ENCODE measurements around the gene NUCB1.
A peak's percentile ranks its signal among the peaks of the same experiment; 100 is the strongest.
"Not testable (repeated sequence)": the region's sequence is repeated elsewhere in the genome, so short reads cannot be mapped to it uniquely, and the experiment has no call there.

NUCB1 gene

DNA sequence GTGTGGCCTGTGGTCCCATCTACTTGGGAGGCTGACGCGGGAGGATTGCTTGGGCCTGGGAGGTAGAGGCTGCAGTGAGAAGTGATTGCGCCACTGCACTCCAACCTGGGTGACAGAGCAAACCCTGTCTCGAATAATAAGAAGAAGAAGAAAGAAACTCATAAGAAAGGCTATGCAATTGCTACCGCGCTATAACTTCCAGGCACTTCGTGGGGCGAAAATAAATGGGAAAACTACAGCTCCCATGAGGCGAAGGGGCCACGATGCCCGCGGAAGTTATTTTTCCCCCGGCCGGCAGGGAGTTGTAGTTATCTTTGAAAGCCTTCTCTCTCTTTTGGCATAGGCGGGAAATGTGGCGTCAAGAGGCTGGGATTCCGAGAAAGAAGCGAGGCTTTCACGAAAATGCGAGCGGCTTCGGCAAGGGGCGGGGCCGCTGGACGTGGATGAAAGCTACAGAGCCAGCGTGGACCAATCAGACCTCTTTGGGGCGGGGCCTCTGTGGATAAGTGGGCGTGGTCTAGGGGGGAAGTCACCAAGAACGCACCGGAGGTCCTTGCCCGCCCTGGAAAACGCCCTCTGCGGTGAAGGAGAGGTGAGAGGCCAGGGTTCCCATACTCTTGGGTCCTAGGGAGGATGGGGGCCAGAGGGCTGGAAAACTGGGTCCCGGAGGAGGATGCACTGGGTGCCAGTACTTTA, at the start of gene NUCB1:
NUCB1 (plus strand) TSS at position 532 of the 696 bp plus-strand sequence. CDS start 485 bp downstream, outside the sequence.
- peak; percentile 97 for DNase-seq (ENCODE audit: low read depth)

- DNase-seq (ENCODE audit: low read depth) = no peak
These were observed 47.8 kb upstream of the NUCB1 start for GRCh38 chr19:48852292-48852691.

GRCh38 chr19:48853483-48853882, 46.6 kb upstream of the NUCB1 start:
- no peak for DNase-seq (ENCODE audit: low read depth)

- DNase-seq (ENCODE audit: low read depth) = no peak
These were observed 46.0 kb upstream of the NUCB1 start for GRCh38 chr19:48854103-48854502.

DNA sequence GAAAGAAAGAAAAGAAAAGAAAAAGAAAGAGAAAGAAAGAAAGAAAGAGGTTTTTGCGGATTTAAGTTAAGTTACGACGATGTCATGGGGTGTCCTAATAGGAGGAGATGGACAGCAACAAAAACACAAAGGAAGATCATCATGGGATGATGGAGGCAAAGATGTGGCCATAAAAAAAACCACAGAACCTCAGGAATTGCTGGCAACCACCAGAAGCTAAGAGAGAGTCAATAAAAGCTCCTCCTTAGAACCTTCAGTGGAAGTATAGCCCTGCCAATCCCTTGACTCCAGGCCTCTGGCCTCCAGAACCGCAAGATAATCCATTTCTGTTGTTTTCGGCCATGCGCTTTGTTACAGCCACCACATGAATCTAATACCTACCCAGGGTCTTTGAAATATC, 43.2 kb upstream of the NUCB1 start:
- DNase-seq (ENCODE audit: low read depth) = peak; percentile 57

- no peak for DNase-seq (ENCODE audit: low read depth)
These were observed 41.0 kb upstream of the NUCB1 start for GRCh38 chr19:48858984-48859710.

GRCh38 chr19:48859711-48860572, 40.2 kb upstream of the NUCB1 start:
- no peak for DNase-seq (ENCODE audit: low read depth)

DNA sequence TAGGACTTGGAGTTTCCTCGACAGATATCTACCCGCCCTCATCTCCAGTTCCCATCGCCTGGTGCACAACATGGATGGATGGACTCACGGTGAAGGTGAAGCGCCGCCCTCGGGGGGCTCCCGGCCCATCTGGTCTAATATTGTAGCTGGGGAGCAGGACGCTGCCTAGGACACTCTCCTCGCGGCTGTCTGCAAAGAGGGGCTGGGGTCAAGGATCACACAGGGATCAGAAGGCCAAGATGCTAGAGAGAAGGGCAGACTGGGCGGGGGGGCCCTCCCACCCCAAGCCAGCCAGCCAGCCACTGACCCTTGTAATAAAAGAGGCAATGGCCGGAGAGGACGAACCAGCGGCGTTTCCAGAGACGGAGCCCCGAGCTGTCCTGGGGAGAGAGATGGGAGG, 38.8 kb upstream of the NUCB1 start:
- no peak for DNase-seq (ENCODE audit: low read depth)

- DNase-seq (ENCODE audit: low read depth) = no peak
These were observed 37.3 kb upstream of the NUCB1 start for GRCh38 chr19:48862827-48863226.

- no peak for DNase-seq (ENCODE audit: low read depth)
These were observed 33.4 kb upstream of the NUCB1 start for GRCh38 chr19:48866692-48867091.

GRCh38 chr19:48867123-48867745, 32.9 kb upstream of the NUCB1 start:
- DNase-seq (ENCODE audit: low read depth) = no peak

DNA sequence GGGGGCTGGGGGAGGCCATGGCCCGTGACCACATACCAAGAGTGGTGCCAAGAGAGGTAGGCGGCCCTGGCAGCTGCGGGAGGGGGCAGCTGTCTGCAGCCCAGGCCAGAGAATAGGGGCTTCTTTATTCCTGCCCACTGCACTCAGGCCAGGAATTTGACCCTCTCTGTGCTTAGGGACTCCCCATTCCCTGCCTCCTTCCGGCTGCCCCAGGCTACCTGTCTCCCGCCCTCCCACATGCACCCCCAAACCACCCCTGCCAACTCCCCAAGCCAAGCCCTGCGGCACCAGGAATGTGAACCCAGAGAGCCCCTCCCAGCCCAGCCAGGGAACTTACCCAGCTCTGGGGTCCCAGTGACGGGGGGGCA, 32.4 kb upstream of the NUCB1 start:
- no peak for DNase-seq (ENCODE audit: low read depth)

- DNase-seq (ENCODE audit: low read depth) = peak; percentile 37
These were observed 31.8 kb upstream of the NUCB1 start, which contains the start of gene PLEKHA4 for GRCh38 chr19:48868114-48868886. PLEKHA4 (minus strand) TSS chr19:48868617; CDS start chr19:48867620, 997 bp downstream.

GRCh38 chr19:48870048-48870447, 30.1 kb upstream of the NUCB1 start:
- DNase-seq (ENCODE audit: low read depth) = no peak

DNA sequence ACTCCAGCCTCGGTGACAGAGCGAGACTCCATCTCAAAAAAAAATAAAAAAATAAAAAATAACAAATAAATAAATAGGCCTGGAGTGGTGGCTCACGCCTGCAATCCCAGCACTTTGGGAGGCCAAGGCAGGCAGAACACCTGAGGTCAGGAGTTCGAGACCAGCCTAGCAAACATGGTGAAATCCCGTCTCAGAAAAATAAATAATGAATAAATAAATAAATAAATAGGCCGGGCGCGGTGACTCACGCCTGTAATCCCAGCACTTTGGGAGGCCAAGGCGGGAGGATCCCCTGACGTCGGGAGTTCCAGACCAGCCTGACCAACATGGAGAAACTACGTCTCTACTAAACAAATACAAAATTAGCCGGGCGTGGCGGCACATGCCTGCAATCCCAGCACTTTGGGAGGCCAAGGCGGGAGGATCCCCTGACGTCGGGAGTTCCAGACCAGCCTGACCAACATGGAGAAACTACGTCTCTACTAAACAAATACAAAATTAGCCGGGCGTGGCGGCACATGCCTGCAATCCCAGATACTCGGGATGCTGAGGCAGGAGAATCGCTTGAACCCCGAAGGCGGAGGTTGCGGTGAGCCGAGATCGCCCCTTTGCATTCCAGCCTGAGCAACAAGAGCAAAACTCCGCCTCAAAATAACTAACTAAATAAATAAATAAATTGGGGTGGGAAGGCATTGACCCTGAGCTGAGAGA, 28.5 kb upstream of the NUCB1 start:
- not testable (repeated sequence) for DNase-seq (ENCODE audit: low read depth)

- DNase-seq (ENCODE audit: low read depth) = peak; percentile 95
These were observed 27.8 kb upstream of the NUCB1 start, which contains the start of gene PPP1R15A for GRCh38 chr19:48872182-48872883. PPP1R15A (plus strand) TSS chr19:48872421; CDS start chr19:48873234, 813 bp downstream.

GRCh38 chr19:48872884-48873475, 27.1 kb upstream of the NUCB1 start:
- DNase-seq (ENCODE audit: low read depth) = peak; percentile 93

DNA sequence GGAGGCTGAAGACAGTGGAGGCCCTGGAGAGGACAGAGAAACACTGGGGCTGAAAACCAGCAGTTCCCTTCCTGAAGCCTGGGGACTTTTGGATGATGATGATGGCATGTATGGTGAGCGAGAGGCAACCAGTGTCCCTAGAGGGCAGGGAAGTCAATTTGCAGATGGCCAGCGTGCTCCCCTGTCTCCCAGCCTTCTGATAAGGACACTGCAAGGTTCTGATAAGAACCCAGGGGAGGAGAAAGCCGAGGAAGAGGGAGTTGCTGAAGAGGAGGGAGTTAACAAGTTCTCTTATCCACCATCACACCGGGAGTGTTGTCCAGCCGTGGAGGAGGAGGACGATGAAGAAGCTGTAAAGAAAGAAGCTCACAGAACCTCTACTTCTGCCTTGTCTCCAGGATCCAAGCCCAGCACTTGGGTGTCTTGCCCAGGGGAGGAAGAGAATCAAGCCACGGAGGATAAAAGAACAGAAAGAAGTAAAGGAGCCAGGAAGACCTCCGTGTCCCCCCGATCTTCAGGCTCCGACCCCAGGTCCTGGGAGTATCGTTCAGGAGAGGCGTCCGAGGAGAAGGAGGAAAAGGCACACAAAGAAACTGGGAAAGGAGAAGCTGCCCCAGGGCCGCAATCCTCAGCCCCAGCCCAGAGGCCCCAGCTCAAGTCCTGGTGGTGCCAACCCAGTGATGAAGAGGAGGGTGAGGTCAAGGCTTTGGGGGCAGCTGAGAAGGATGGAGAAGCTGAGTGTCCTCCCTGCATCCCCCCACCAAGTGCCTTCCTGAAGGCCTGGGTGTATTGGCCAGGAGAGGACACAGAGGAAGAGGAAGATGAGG, 26.4 kb upstream of the NUCB1 start:
- peak; percentile 68 for DNase-seq (ENCODE audit: low read depth)

Measured in amniotic epithelial cell (primary cell).